SK-N-MC (cell line): Measurements from ENCODE around the gene KRABD2.
A peak's percentile ranks its signal among the peaks of the same experiment; 100 is the strongest.

Source experiments
- DNase-seq: peaks from one replicate; pipeline ENCODE4 v3.0.0-alpha.2; 2011; ENCODE audit warnings: low read depth, low spot score
- H3K27ac ChIP-seq: fragments of 200-600 bp; sonication (generic); 2 replicates; pipeline ENCODE4 v1.5.1; 2016; ENCODE audit warnings: mixed run types
- H3K36me3 ChIP-seq: fragments of 200-600 bp; sonication (generic); 2 replicates; pipeline ENCODE4 v1.6.1; 2017; ENCODE audit warnings: antibody characterized with exemption, low read length, mixed read lengths; ENCODE audit not compliant: insufficient read depth
- H3K4me3 ChIP-seq: fragments of 200-600 bp; sonication (generic); 2 replicates; pipeline ENCODE4 v1.5.1; 2016
- H3K9ac ChIP-seq: fragments of 200-600 bp; sonication (generic); 2 replicates; pipeline ENCODE4 v1.8.0; 2017; ENCODE audit warnings: mixed run types, mixed read lengths; ENCODE audit not compliant: insufficient read length
- H3K9me3 ChIP-seq: fragments of 200-600 bp; sonication (generic); 2 replicates; pipeline ENCODE4 v1.6.1; 2017; ENCODE audit warnings: low read depth, mild to moderate bottlenecking, antibody characterized with exemption, low read length, moderate library complexity, mixed read lengths
- EZH2 ChIP-seq: fragments of 200-600 bp; sonication (generic); IDR thresholded peaks from one replicate; pipeline ENCODE4 v1.6.1; 2017; ENCODE audit warnings: antibody characterized with exemption
- FOXP2 ChIP-seq: optimal IDR thresholded peaks from 2 replicates; pipeline ENCODE3; 2011; ENCODE audit warnings: mild to moderate bottlenecking, moderate library complexity; ENCODE audit not compliant: insufficient read depth; ENCODE audit errors: extremely low read length, control extremely low read depth
- POLR2AphosphoS5 ChIP-seq: IDR thresholded peaks from 2 replicates; pipeline ENCODE4 v1.6.1; 2012; ENCODE audit warnings: mild to moderate bottlenecking, low read depth, low read length, borderline replicate concordance

The KRABD2 gene

GRCh38 chr17:8393470-8394231, 17.1 kb upstream of the KRABD2 start:
- Histone ChIP-seq H3K9me3 (no peaks in the 10 kb centered on the region), H3K4me3 (no peak overlapping the region), H3K36me3 (no peaks in the 10 kb centered on the region), H3K9ac (no peak overlapping the region), H3K27ac (no peak overlapping the region)
- TF ChIP-seq EZH2 (no peak), POLR2AphosphoS5 (no peak), FOXP2 (no peak)
- DNase-seq = no peak

GRCh38 chr17:8392674-8393469, 16.4 kb upstream of the KRABD2 start:
- no peak for DNase-seq
- TF ChIP-seq POLR2AphosphoS5 (no peak), EZH2 (no peak)
- H3K9me3 ChIP-seq = no peaks in the 10 kb centered on the region
- no peaks in the 10 kb centered on the region for H3K36me3 ChIP-seq
- no peak overlapping the region for H3K9ac ChIP-seq
- H3K27ac ChIP-seq = no peak overlapping the region
- no peak overlapping the region for H3K4me3 ChIP-seq

GRCh38 chr17:8392274-8392673, 15.8 kb upstream of the KRABD2 start:
- Histone ChIP-seq H3K27ac (no peak overlapping the region), H3K4me3 (no peak overlapping the region), H3K9me3 (no peaks in the 10 kb centered on the region), H3K36me3 (no peaks in the 10 kb centered on the region), H3K9ac (no peak overlapping the region)
- DNase-seq = no peak
- TF ChIP-seq EZH2 (no peak), POLR2AphosphoS5 (no peak), FOXP2 (no peak)

GRCh38 chr17:8391711-8392110, 15.2 kb upstream of the KRABD2 start:
- Histone ChIP-seq H3K9ac (no peak overlapping the region), H3K4me3 (no peak overlapping the region), H3K27ac (no peak overlapping the region), H3K9me3 (no peaks in the 10 kb centered on the region), H3K36me3 (no peaks in the 10 kb centered on the region)
- TF ChIP-seq FOXP2 (no peak), EZH2 (no peak), POLR2AphosphoS5 (no peak)
- DNase-seq = no peak

- no peaks in the 10 kb centered on the region for H3K36me3 ChIP-seq
- TF ChIP-seq EZH2 = no peak
- TF ChIP-seq FOXP2 = no peak
- TF ChIP-seq POLR2AphosphoS5 = no peak
- H3K9ac ChIP-seq = no peak overlapping the region
- DNase-seq = no peak
- H3K9me3 ChIP-seq = no peaks in the 10 kb centered on the region
- H3K4me3 ChIP-seq = no peak overlapping the region
- no peak overlapping the region for H3K27ac ChIP-seq
Observed at GRCh38 chr17:8387914-8388651, 11.6 kb upstream of the KRABD2 start.

GRCh38 chr17:8386841-8387240, 10.3 kb upstream of the KRABD2 start:
- no peak overlapping the region for H3K9ac ChIP-seq

GRCh38 chr17:8384801-8385378, 8.4 kb upstream of the KRABD2 start:
- no peak overlapping the region for H3K4me3 ChIP-seq
- no peak overlapping the region for H3K9ac ChIP-seq
- no peak for DNase-seq
- TF ChIP-seq EZH2 (no peak), FOXP2 (no peak), POLR2AphosphoS5 (no peak)
- no peaks in the 10 kb centered on the region for H3K9me3 ChIP-seq
- peaks cover 25% of the 10 kb centered on the region for H3K36me3 ChIP-seq
- H3K27ac ChIP-seq = peak overlapping the region; percentile 42; the same call in 1 of the 2 replicates

More at GRCh38 chr17:8386841-8387240, 10.3 kb upstream of the KRABD2 start:
- H3K4me3 ChIP-seq = no peak overlapping the region
- no peak overlapping the region for H3K27ac ChIP-seq
- TF ChIP-seq EZH2 = no peak
- no peak for TF ChIP-seq FOXP2
- no peak for TF ChIP-seq POLR2AphosphoS5
- no peaks in the 10 kb centered on the region for H3K9me3 ChIP-seq
- peaks cover 5% of the 10 kb centered on the region for H3K36me3 ChIP-seq
- DNase-seq = no peak

GRCh38 chr17:8383143-8383822, 6.8 kb upstream of the KRABD2 start, which contains the start of gene RPL26:
RPL26 (minus strand) TSS chr17:8383193; CDS start chr17:8382310, 883 bp downstream.
- peak within 1 kb of the TSS; percentile 87 for H3K27ac ChIP-seq
- TF ChIP-seq POLR2AphosphoS5 = peak; percentile 91; the same call in 1 of the 2 replicates
- TF ChIP-seq FOXP2 = peak; percentile 43
- TF ChIP-seq EZH2 = no peak
- no peaks in the 10 kb centered on the region for H3K9me3 ChIP-seq
- H3K36me3 ChIP-seq = peaks cover 41% of the 10 kb centered on the region
- H3K9ac ChIP-seq = peak within 1 kb of the TSS; percentile 98
- DNase-seq = peak; percentile 81
- H3K4me3 ChIP-seq = peak within 1 kb of the TSS; percentile 88
